H1 (cell line): Measurements from ENCODE around the gene KANTR. TPM values are rescaled to one million over a fixed set of nuclear protein-coding genes. Genes with fewer than 3 reads are reported as not detected.

Source experiments
- CTCF ChIA-PET: fragments of 300-600 bp; sonication (Branson Sonifier 250); formaldehyde crosslinking; loops from one replicate; lab custom pipeline; 2021; ENCODE audit not compliant: partially characterized antibody; lab: Charles Lee
- POLR2A ChIA-PET: fragments of 300-600 bp; sonication (Branson Sonifier 250); formaldehyde crosslinking; loops from one replicate; lab custom pipeline; 2021; ENCODE audit warnings: inconsistent platforms; ENCODE audit not compliant: partially characterized antibody; lab: Charles Lee
- DNase-seq, 2 experiments: peaks; one replicate each; pipeline versions ENCODE4 v3.0.0 to v3.0.0-alpha.2; 2010 to 2022; ENCODE audit warnings: low spot score in 2 of 2, low read depth in 1 of 2, mixed read lengths in 1 of 2
- FAIRE-seq: peaks from 2 replicates; lab custom pipeline; 2011; peaks lifted over from hg19 to GRCh38; lab: Jason Lieb, UNC
- H2AFZ ChIP-seq: 2 replicates; pipeline ENCODE4 v1.8.1; 2012; ENCODE audit warnings: low read length, inconsistent platforms
- H2AK5ac ChIP-seq: 2 replicates; pipeline ENCODE4 v1.6.1; 2013; ENCODE audit warnings: low read depth, low read length
- H2BK120ac ChIP-seq: replicated peaks from 2 replicates; pipeline ENCODE3; 2013; ENCODE audit warnings: low read depth, low read length, inconsistent platforms
- H2BK12ac ChIP-seq: 2 replicates; pipeline ENCODE4 v1.6.1; 2013; ENCODE audit warnings: low read depth, low read length
- H2BK15ac ChIP-seq: 2 replicates; pipeline ENCODE4 v1.6.1; 2013; ENCODE audit warnings: low read length
- H2BK20ac ChIP-seq: 2 replicates; pipeline ENCODE4 v1.6.1; 2013; ENCODE audit warnings: low read length
- H2BK5ac ChIP-seq: 2 replicates; pipeline ENCODE4 v1.6.1; 2013; ENCODE audit warnings: low read depth, low read length
- H3K14ac ChIP-seq: 2 replicates; pipeline ENCODE4 v1.6.1; 2013; ENCODE audit warnings: inconsistent platforms; ENCODE audit not compliant: insufficient read length
- H3K18ac ChIP-seq: 2 replicates; pipeline ENCODE4 v1.6.1; 2013; ENCODE audit warnings: low read length; ENCODE audit errors: extremely low read depth
- H3K23ac ChIP-seq: 2 replicates; pipeline ENCODE4 v1.6.1; 2013; ENCODE audit warnings: inconsistent platforms; ENCODE audit not compliant: insufficient read length
- H3K23me2 ChIP-seq: 2 replicates; pipeline ENCODE4 v1.6.1; 2013; ENCODE audit warnings: low read depth, low read length
- H3K27ac ChIP-seq: 2 replicates; pipeline ENCODE4 v1.6.1; 2011; ENCODE audit warnings: low read depth, low read length, inconsistent platforms
- H3K27me3 ChIP-seq, 4 experiments: replicated peaks in 1 of 4; 1 replicate in 1 of 4; 2 replicates in 3 of 4; pipeline versions ENCODE4 v1.6.1 to v1.8.1; 2011 to 2013; ENCODE audit warnings: low read length in 3 of 4, mild to moderate bottlenecking in 3 of 4, inconsistent platforms in 2 of 4, mixed read lengths in 2 of 4, moderate library complexity in 1 of 4; ENCODE audit not compliant: control insufficient read depth in 3 of 4, insufficient read depth in 3 of 4; ENCODE audit errors: extremely low read depth in 1 of 4
- H3K36me3 ChIP-seq, 4 experiments: 2 replicates each; pipeline versions ENCODE4 v1.6.1 to v1.8.1; 2011 to 2013; ENCODE audit warnings: mild to moderate bottlenecking in 4 of 4, low read length in 3 of 4, moderate library complexity in 2 of 4, control low read depth in 1 of 4, inconsistent platforms in 1 of 4; ENCODE audit not compliant: insufficient read depth in 4 of 4, control insufficient read depth in 2 of 4
- H3K4ac ChIP-seq: replicated peaks from 2 replicates; pipeline ENCODE3; 2013; ENCODE audit warnings: low read length, low read depth, mixed read lengths, inconsistent platforms; ENCODE audit not compliant: insufficient read length
- H3K4me1 ChIP-seq, 4 experiments: replicated peaks in 1 of 4; 1 replicate in 1 of 4; 2 replicates in 3 of 4; pipeline versions ENCODE4 v1.6.1 to v1.8.1; 2011 to 2013; ENCODE audit warnings: low read length in 3 of 4, inconsistent platforms in 2 of 4, mixed read lengths in 1 of 4; ENCODE audit not compliant: insufficient read depth in 4 of 4, control insufficient read depth in 3 of 4
- H3K4me2 ChIP-seq, 2 experiments: 2 replicates each; pipeline versions ENCODE4 v1.6.1 to v1.8.1; 2011 to 2013; ENCODE audit warnings: low read depth in 2 of 2, low read length in 2 of 2, control low read depth in 1 of 2, inconsistent platforms in 1 of 2, mild to moderate bottlenecking in 1 of 2; ENCODE audit not compliant: insufficient read depth in 1 of 2
- H3K4me3 ChIP-seq, 4 experiments: fragments of 200-600, 300-600 bp in 1 of 4; sonication (generic), shearing (Covaris generic), sonication (Bioruptor Twin) in 1 of 4; 2 replicates each; pipeline versions ENCODE4 v1.5.1 to v1.8.1; 2011 to 2016; ENCODE audit warnings: low read length in 4 of 4, low read depth in 3 of 4, control low read depth in 2 of 4, inconsistent platforms in 2 of 4, mild to moderate bottlenecking in 2 of 4, mixed read lengths in 1 of 4, moderate library complexity in 1 of 4; ENCODE audit not compliant: insufficient read depth in 2 of 4; ENCODE audit errors: extremely low read depth in 1 of 4
- H3K56ac ChIP-seq: replicated peaks from 2 replicates; pipeline ENCODE3; 2013; ENCODE audit warnings: low read depth, mild to moderate bottlenecking, mixed read lengths, low read length, inconsistent platforms; ENCODE audit not compliant: insufficient read length
- H3K79me1 ChIP-seq: 2 replicates; pipeline ENCODE4 v1.6.1; 2013; ENCODE audit warnings: low read depth, low read length, control low read depth
- H3K79me2 ChIP-seq, 2 experiments: 2 replicates each; pipeline versions ENCODE4 v1.6.1 to v1.8.1; 2012 to 2013; ENCODE audit warnings: low read length in 2 of 2, mild to moderate bottlenecking in 2 of 2, inconsistent platforms in 1 of 2; ENCODE audit not compliant: insufficient read depth in 2 of 2, control insufficient read depth in 1 of 2
- H3K9ac ChIP-seq, 4 experiments: replicated peaks in 1 of 4; 1 replicate in 1 of 4; 2 replicates in 3 of 4; pipeline versions ENCODE4 v1.6.1 to v1.8.1; 2011 to 2013; ENCODE audit warnings: low read depth in 3 of 4, low read length in 3 of 4, control low read depth in 2 of 4, mild to moderate bottlenecking in 2 of 4, moderate library complexity in 2 of 4, inconsistent platforms in 1 of 4; ENCODE audit errors: extremely low read depth in 1 of 4
- H3K9me3 ChIP-seq, 2 experiments: 2 replicates each; pipeline versions ENCODE4 v1.6.1 to v1.8.1; 2012 to 2013; ENCODE audit warnings: mild to moderate bottlenecking in 2 of 2, moderate library complexity in 2 of 2, control low read depth in 1 of 2, inconsistent platforms in 1 of 2, low read depth in 1 of 2, low read length in 1 of 2, mixed read lengths in 1 of 2; ENCODE audit not compliant: insufficient read depth in 2 of 2
- H4K20me1 ChIP-seq, 2 experiments: replicated peaks in 1 of 2; 2 replicates each; pipeline versions ENCODE3 to v1.8.1; 2011 to 2013; ENCODE audit warnings: inconsistent platforms in 2 of 2, low read length in 2 of 2, mild to moderate bottlenecking in 1 of 2; ENCODE audit not compliant: insufficient read depth in 2 of 2, control insufficient read depth in 1 of 2
- H4K5ac ChIP-seq: 2 replicates; pipeline ENCODE4 v1.6.1; 2013; ENCODE audit warnings: low read length, low read depth, mixed read lengths, inconsistent platforms; ENCODE audit not compliant: insufficient read length
- H4K8ac ChIP-seq: 2 replicates; pipeline ENCODE4 v1.8.0; 2013; ENCODE audit warnings: mild to moderate bottlenecking, moderate library complexity, low read length, inconsistent platforms; ENCODE audit not compliant: insufficient read depth; ENCODE audit errors: extremely low read depth
- H4K91ac ChIP-seq: replicated peaks from 2 replicates; pipeline ENCODE3; 2013; ENCODE audit warnings: low read length, mixed read lengths, inconsistent platforms; ENCODE audit not compliant: insufficient read length
- BACH1 ChIP-seq: IDR thresholded peaks from 2 replicates; pipeline ENCODE4 v1.6.1; 2012; ENCODE audit warnings: low read length, improper control_type of control experiment
- BCL11A ChIP-seq, 2 experiments: IDR thresholded peaks; one replicate each; pipeline ENCODE4 v1.6.1; 2011; ENCODE audit warnings: low read depth in 2 of 2, low read length in 2 of 2, mild to moderate bottlenecking in 2 of 2
- CEBPB ChIP-seq: IDR thresholded peaks from 2 replicates; pipeline ENCODE4 v1.6.1; 2012; ENCODE audit warnings: low read depth, low read length
- CHD2 ChIP-seq: IDR thresholded peaks from 2 replicates; pipeline ENCODE4 v1.6.1; 2012; ENCODE audit warnings: low read length, improper control_type of control experiment
- EGR1 ChIP-seq: IDR thresholded peaks from 2 replicates; pipeline ENCODE4 v1.6.1; 2011; ENCODE audit warnings: low read depth, low read length, borderline replicate concordance
- HDAC6 ChIP-seq: IDR thresholded peaks from one replicate; pipeline ENCODE4 v1.7.1; 2012; ENCODE audit warnings: low read depth, mild to moderate bottlenecking, inconsistent platforms, low read length, moderate library complexity
- JUN ChIP-seq: IDR thresholded peaks from 2 replicates; pipeline ENCODE4 v1.6.1; 2011; ENCODE audit warnings: low read depth, mild to moderate bottlenecking, improper control_type of control experiment, low read length
- JUND ChIP-seq: IDR thresholded peaks from 2 replicates; pipeline ENCODE4 v1.6.1; 2011; ENCODE audit warnings: mild to moderate bottlenecking, improper control_type of control experiment, low read length
- MAX ChIP-seq: IDR thresholded peaks from 2 replicates; pipeline ENCODE4 v1.6.1; 2012; ENCODE audit warnings: inconsistent platforms
- NANOG ChIP-seq: IDR thresholded peaks from 2 replicates; pipeline ENCODE4 v1.6.1; 2011; ENCODE audit warnings: low read length, low read depth, mild to moderate bottlenecking, inconsistent platforms; ENCODE audit not compliant: insufficient read depth, poor library complexity, severe bottlenecking
- RAD21 ChIP-seq, 2 experiments: IDR thresholded peaks in 1 of 2; conservative IDR thresholded peaks in 1 of 2; 2 replicates each; pipeline ENCODE4 v1.6.1; 2011; ENCODE audit warnings: low read depth in 2 of 2, low read length in 2 of 2, improper control_type of control experiment in 1 of 2, inconsistent platforms in 1 of 2, mild to moderate bottlenecking in 1 of 2, moderate library complexity in 1 of 2
- RBBP5 ChIP-seq: IDR thresholded peaks from 2 replicates; pipeline ENCODE4 v1.7.1; 2012; ENCODE audit warnings: low read depth, mild to moderate bottlenecking, inconsistent platforms, low read length, moderate library complexity, borderline replicate concordance
- RFX5 ChIP-seq: IDR thresholded peaks from 2 replicates; pipeline ENCODE4 v1.6.1; 2011; ENCODE audit warnings: low read depth, low read length, improper control_type of control experiment, borderline replicate concordance
- RXRA ChIP-seq: IDR thresholded peaks from 2 replicates; pipeline ENCODE4 v1.6.1; 2011; ENCODE audit warnings: low read depth, mild to moderate bottlenecking, low read length, moderate library complexity; ENCODE audit not compliant: insufficient read depth
- WGBS, 2 experiments: shearing (Covaris generic) in 1 of 2; methylation state at CpG; one replicate each; pipeline versions ENCODE4 v1.1.6 to v1.1.7; 2013 to 2015; ENCODE audit warnings: low lambda C conversion rate in 2 of 2, mixed read lengths in 2 of 2, inconsistent platforms in 1 of 2, low coverage in 1 of 2, missing lambda C conversion rate in 1 of 2; ENCODE audit not compliant: insufficient replicate concordance in 2 of 2, insufficient coverage in 1 of 2, insufficient read length in 1 of 2; ENCODE audit errors: extremely low coverage in 1 of 2, missing lambda C conversion rate in 1 of 2; 5-methylcytosine and 5-hydroxymethylcytosine counted together
- polyA plus RNA-seq, 7 experiments: library from polyadenylated mRNA; depleted of rRNA in 3 of 7; stranded (reverse) in 5 of 7; unstranded in 2 of 7; fragments of >200 nt in 5 of 7; fragments of 200-250 nt in 2 of 7; gene quantifications; 1 replicate in 5 of 7; 2 replicates in 1 of 7; 4 replicates in 1 of 7; pipeline versions ENCODE4 v1.2.1 to v1.2.3, GENCODE V29; 2011 to 2013; ENCODE audit warnings: missing spikeins in 2 of 7, mixed read lengths in 2 of 7
- total RNA-seq: library from RNA; stranded (reverse); fragmentation: NEBNext Ultra II Directional; extraction: Animal tissue kit (Norgen Biotek cat#: 25700); gene quantifications from 2 replicates; pipeline ENCODE4 v1.2.1, GENCODE V29; 2021

KANTR gene
- total and polyA plus RNA-seq, 2 of the 8 experiments (the other 6 are each of a cell fraction or from before 2014, with no cell fraction given) = 7.7 to 9.5 TPM

- 75% methylated on average over 6 of the region's 6 CpGs; no CpG with 5 or more reads in 1 of the 2 experiments for WGBS, 2 experiments
- POLR2A ChIA-PET = interaction anchor here (0.6 kb wide), 1 partner anchor 38 kb away, joined by 3 read pairs; no protein-coding TSS in a partner anchor
- TF ChIP-seq NANOG (no peak), BCL11A (IDR thresholded peaks at IDR 0.05; ENCODE audit: low read depth in 2 of 2, low read length in 2 of 2) (no peak), RBBP5 (no peak), CHD2 (no peak), RFX5 (no peak), EGR1 (no peak), JUN (no peak), RAD21 (IDR thresholded peaks at IDR 0.05 in 1 of 2, conservative IDR thresholded peaks at IDR 0.05 in 1 of 2; ENCODE audit: low read depth in 2 of 2, low read length in 2 of 2) (no peak), CEBPB (no peak), BACH1 (no peak), MAX (no peak), JUND (no peak), RXRA (no peak), HDAC6 (no peak)
Measured at GRCh38 chrX:53086464-53086863, 7.5 kb upstream of the KANTR start.

More at GRCh38 chrX:53086464-53086863, 7.5 kb upstream of the KANTR start:
- H3K18ac ChIP-seq = no peak overlapping the region
- H3K23me2 ChIP-seq = peaks cover 4% of the 10 kb centered on the region; the same call in 1 of the 2 replicates
- H3K27ac ChIP-seq = no peak overlapping the region
- H3K4me3 ChIP-seq = no peak overlapping the region
- no peak overlapping the region for H3K23ac ChIP-seq
- no peak overlapping the region for H2AK5ac ChIP-seq
- H3K9me3 ChIP-seq = no peaks in the 10 kb centered on the region
- FAIRE-seq (no peak), DNase-seq (no peak)
- H4K5ac ChIP-seq = no peak overlapping the region
- H3K14ac ChIP-seq = no peak overlapping the region
- no peak overlapping the region for H3K9ac ChIP-seq
- peaks cover 6 to 32% (median 17%) of the 10 kb centered on the region in 4 experiments; a peak in 7 of 8 replicates for H3K36me3 ChIP-seq
- no peak overlapping the region for H3K56ac ChIP-seq
- H2AFZ ChIP-seq = no peak overlapping the region
- no peak overlapping the region for H2BK15ac ChIP-seq
- no peak overlapping the region for H2BK12ac ChIP-seq
- H4K20me1 ChIP-seq = peaks cover 0 to 9% of the 10 kb centered on the region in 2 experiments
- no peak overlapping the region for H3K4ac ChIP-seq
- no peaks in the 10 kb centered on the region for H3K27me3 ChIP-seq
- peaks cover 0 to 2% (median under 1%) of the 10 kb centered on the region in 4 experiments; a peak in 2 of 7 replicates for H3K4me1 ChIP-seq
- no peaks in the 10 kb centered on the region; the same call in 1 of the 2 replicates for H3K79me1 ChIP-seq
- H2BK20ac ChIP-seq = no peak overlapping the region
- no peak overlapping the region for H3K4me2 ChIP-seq
- H4K8ac ChIP-seq = no peak overlapping the region
- CTCF ChIA-PET = interaction anchor here (0.8 to 1.4 kb wide), 2 partner anchors 13 to 15 kb away, joined by 3 read pairs; no protein-coding TSS in a partner anchor
- no peak overlapping the region for H4K91ac ChIP-seq
- no peak overlapping the region for H2BK5ac ChIP-seq
- H2BK120ac ChIP-seq = no peak overlapping the region
- H3K79me2 ChIP-seq = peaks cover 0 to 11% of the 10 kb centered on the region in 2 experiments; a peak in 2 of 4 replicates
